Stimulated activated CD8-positive, alpha-beta memory T cell treated with anti-CD3 and anti-CD28 coated beads, Interleukin-2, amount 100 ng/mL, for 48 hours (primary cell): Measurements from ENCODE around the gene ARID5A.
A peak's percentile ranks its signal among the peaks of the same experiment; 100 is the strongest.

Source experiments
- DNase-seq, 2 donors: peaks; one replicate each; pipeline ENCODE4 v3.0.0-alpha.2; 2020; ENCODE audit warnings: low read depth in 2 of 2

ARID5A gene

GRCh38 chr2:96526615-96527285 is 9.8 kb upstream of the ARID5A start:
- DNase-seq = no peak

GRCh38 chr2:96527286-96528005 is 9.1 kb upstream of the ARID5A start:
- DNase-seq = peak; percentile 65 to 68

- DNase-seq = peak; percentile 55 to 70
Observed at GRCh38 chr2:96528006-96528699, 8.4 kb upstream of the ARID5A start.

GRCh38 chr2:96528700-96529375 is 7.7 kb upstream of the ARID5A start:
- DNase-seq = no peak

- DNase-seq = no peak
Observed at GRCh38 chr2:96529376-96530143, 7.0 kb upstream of the ARID5A start.

- DNase-seq = no peak
Observed at GRCh38 chr2:96530144-96530430, 6.5 kb upstream of the ARID5A start.

GRCh38 chr2:96530474-96531357 is 5.8 kb upstream of the ARID5A start:
- no peak for DNase-seq

GRCh38 chr2:96531366-96531765 is 5.2 kb upstream of the ARID5A start:
- DNase-seq = no peak

GRCh38 chr2:96531872-96532505 is 4.6 kb upstream of the ARID5A start:
- DNase-seq = peak; percentile 75

GRCh38 chr2:96532641-96533291 is 3.8 kb upstream of the ARID5A start:
- no peak for DNase-seq

GRCh38 chr2:96533292-96534073 is 3.1 kb upstream of the ARID5A start:
- DNase-seq = no peak

- DNase-seq = no peak
Observed at GRCh38 chr2:96534141-96534540, 2.4 kb upstream of the ARID5A start.

- DNase-seq = no peak
Observed at GRCh38 chr2:96534701-96535181, 1.8 kb upstream of the ARID5A start.

- DNase-seq = no peak
Observed at GRCh38 chr2:96535331-96535730, 1.2 kb upstream of the ARID5A start.

- peak; percentile 79 to 82 for DNase-seq
Observed at GRCh38 chr2:96537066-96537733, 648 bp downstream of the ARID5A start.

GRCh38 chr2:96537734-96538486 is 1.4 kb downstream of the ARID5A start:
- no peak for DNase-seq

GRCh38 chr2:96538487-96539214 is 2.1 kb downstream of the ARID5A start:
- DNase-seq = peak; percentile 86 to 89
